ENCODE measurements around the gene CMIP. TPM values are rescaled to one million over a fixed set of nuclear protein-coding genes. Genes with fewer than 3 reads are reported as not detected.

CMIP gene
- polyA plus RNA-seq, 3 donors = 37.2 to 42.7 (median 38.1) TPM

- DNase-seq (ENCODE audit: low read depth in 3 of 3, low spot score in 2 of 3) = no peak
Measured at GRCh38 chr16:81473969-81474959, 29.7 kb downstream of the CMIP start.

DNA sequence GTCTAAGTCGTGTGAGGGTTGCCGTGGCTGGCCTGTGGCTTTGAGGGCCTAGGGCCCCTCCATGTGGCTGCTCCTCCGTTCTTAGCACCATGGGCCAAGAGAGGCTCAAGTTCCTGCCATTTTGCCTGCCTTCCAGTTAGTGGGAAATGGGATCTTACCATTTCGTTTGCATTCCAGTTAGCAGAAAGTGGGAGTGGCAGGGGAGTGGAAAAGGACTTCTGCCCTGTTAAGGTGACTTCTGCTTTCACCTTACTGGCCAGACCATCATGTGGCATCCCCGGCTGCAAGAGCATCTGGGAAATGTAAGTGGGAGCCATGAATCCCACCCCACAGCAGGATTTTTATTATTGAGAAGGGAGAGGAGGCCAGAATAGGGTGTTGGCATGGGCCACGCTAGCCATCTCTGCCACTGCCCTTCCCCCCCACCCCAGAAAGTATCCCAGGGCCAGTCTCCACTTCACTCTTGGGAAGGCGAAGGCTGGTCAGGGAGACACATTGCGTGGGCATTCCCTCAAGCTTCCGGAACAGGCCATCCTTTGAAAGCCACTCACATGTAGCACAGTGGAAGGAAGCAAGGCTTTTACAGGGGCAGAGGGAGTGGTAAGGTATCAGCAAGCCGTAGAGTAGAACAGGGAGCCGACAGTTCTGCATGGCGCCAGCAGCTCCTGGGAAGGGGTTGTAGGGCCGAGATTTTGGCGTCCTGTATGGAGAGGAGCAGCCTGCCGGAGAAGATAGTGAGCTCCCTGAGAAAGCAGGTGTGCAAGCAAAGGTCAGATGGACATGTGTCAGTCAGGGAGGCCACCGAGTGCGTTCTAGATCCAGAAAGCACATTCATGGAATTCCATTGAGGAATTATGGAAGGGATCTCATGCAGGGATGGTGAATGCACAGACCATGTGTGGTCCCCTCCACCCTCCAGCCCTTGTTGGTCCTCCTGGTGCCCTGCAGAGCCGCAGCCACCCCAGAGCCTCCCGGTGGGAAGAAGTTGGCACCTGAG, 33.4 kb downstream of the CMIP start:
- DNase-seq (ENCODE audit: low read depth in 3 of 3, low spot score in 2 of 3) = no peak

DNA sequence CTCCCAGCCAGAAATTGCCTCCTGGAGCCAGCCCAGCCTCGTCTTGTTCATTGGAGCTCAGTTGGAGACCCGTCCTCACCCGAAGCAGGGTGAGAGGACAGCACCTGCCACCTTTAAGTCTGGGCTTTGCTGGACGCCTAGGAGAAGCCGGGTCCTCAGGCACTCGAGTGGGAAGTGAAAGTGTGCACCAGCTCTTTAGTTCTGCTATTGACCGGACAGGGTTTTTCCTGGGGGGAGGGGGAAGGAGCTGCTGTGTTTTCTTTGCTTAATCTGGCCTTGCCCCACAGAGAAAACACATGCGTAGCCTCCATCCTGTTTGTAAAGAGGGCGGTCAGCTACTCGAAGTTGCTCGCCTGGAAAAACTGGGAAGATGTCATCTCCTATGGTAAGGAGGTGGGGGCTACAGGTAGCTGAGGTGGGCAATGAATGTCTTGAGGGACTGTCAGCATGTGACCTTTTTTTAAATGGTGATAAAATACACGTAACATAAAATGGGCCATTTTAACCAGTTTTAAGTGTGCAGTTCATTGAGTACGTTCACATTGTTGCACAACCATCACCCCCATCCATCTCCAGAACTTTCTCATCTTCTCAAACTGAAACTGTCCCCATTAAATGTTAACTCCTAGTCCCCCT, 34.4 kb downstream of the CMIP start:
- no peak for DNase-seq (ENCODE audit: low read depth in 3 of 3, low spot score in 2 of 3)

DNA sequence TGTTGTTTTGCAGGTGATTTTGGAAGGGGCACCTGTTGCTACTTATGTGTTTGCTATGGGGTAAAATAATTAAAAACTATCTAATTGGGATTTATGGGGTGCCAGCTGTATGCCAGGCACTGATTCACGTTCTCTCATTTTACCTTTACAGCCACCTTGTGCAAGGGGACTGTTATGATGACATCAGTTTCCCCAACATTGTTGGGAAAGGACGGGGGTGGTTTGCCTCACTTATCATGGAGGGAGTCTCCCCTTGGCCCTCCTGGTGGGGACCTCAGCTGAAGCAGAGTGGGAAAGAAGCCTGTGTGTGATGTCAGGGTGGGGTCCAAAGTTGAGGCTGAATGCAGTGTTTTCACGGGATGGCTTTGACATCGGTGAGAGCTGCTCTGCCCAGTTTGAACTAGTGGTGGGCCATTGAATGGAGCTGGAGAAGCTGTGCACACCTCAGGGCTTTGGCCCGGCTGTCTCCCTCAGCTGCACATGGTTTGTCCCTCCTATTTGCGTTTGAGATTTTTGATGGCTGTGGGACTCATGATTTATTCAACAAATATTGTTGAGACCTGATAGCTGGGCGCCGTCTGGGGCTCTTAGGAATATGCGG, 36.1 kb downstream of the CMIP start:
- no peak for DNase-seq (ENCODE audit: low read depth in 3 of 3, low spot score in 2 of 3)

GRCh38 chr16:81481207-81481821, 36.7 kb downstream of the CMIP start:
- no peak for DNase-seq (ENCODE audit: low read depth in 3 of 3, low spot score in 2 of 3)

GRCh38 chr16:81482329-81483063, 37.9 kb downstream of the CMIP start:
- DNase-seq (ENCODE audit: low read depth in 3 of 3, low spot score in 2 of 3) = no peak

DNA sequence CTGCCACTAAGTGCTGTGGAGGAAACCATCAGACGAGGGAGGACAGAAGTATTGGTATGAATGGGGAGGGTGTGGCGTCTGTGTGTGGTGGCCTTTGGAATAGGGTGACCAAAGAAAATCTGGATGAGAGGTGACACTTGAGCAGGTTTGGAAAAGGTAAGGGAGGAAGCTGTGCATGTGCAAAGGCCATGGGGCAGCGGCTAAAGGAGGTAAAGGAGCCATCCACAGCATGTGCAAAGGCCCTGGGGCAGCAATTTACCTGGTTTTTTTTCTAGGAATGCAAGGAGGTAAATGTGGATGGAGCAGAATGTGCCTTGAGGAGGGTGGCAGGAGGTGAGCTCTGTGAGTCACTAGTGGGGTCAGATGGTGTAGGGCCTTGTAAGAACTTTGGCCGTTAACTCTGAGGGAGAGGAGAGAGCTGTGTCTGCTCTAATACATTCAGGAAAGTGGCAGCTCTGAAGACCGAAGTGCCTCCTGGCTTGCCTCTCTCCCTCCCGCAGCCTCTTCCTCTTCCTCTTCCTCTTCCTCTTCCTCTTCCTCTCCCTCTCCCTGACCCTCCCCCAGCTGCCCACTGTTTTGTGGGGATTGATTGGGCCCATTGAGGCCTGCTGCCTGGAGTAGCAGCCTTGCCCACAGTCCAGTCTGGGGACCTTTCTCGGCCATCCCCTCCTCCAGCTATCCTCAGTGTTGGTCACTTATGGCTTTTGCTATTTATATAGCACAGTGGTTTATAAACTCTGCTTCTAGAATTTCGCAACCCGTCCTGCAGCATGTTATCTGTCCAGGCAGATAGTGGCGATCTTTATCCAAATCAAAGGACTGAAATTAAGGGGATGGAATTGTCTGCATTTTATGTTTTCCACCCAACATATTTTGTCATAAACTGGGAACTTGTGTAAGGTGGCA, 38.7 kb downstream of the CMIP start:
- no peak for DNase-seq (ENCODE audit: low read depth in 3 of 3, low spot score in 2 of 3)

- DNase-seq (ENCODE audit: low read depth in 3 of 3, low spot score in 2 of 3) = no peak
Measured at GRCh38 chr16:81483970-81484595, 39.5 kb downstream of the CMIP start.

- DNase-seq (ENCODE audit: low read depth in 3 of 3, low spot score in 2 of 3) = no peak
Measured at GRCh38 chr16:81484908-81485624, 40.5 kb downstream of the CMIP start.

DNA sequence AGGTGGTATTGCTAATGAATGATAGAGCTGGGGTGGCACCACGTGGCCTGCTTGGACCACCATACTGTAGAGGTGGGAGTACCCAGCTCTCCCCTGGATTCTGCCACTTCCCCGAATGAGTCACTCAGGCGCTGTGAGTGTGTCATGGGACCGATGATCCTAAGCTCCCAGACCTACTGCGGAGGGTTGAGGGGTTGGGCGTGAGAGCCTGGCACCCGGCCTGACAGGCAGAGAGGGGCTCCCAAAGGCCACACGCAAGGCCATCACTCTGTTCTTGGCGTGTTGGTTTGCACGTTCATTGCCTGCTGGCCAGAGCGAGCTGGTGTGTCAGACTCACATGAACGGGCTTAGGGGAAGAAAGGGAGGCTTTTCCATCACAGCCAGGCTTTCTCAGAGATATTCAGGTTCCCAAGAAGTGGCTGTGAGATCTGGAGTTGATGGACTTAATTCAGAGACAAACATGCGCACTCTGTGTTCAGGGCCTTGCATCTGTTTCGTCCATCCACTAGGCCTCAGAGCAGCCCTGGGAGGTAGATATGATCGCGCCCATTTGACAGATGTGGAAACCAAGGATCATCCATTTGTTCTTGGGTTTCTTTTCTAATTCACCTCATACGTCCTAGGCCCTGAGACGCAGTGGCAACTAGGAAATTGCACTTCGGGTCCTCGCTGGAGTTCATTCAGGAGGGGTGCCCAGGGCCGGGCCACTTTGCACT, 41.4 kb downstream of the CMIP start:
- no peak for DNase-seq (ENCODE audit: low read depth in 3 of 3, low spot score in 2 of 3)

DNA sequence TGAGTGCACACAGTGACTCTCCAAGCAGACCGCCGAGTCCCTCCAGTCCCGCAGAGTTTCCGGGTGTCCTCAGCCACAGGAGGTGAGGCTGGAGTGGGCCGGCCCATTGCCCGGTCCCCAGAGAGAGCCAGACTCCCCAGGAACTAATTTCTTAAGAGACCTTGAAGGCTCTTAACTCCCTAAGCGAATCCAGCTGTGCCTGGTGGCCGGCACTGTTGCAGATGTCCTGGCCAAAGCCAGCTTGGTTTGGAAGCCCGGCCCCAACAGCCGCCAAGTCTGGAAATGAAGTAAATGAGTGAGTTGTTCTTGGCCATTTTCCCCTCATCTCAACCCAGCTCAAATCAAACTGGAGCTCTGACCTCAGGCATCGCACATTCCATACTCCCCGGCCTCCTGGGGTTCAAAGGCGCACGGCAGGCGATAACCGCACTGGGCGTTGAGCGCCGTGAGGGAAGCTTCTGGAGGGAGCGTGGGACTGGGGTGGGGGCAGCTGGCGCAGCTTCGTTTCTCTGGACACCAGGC, 42.0 kb downstream of the CMIP start:
- DNase-seq (ENCODE audit: low read depth in 3 of 3, low spot score in 2 of 3) = peak in 1 of 3 donors; percentile 57

- no peak for DNase-seq (ENCODE audit: low read depth in 3 of 3, low spot score in 2 of 3)
Measured at GRCh38 chr16:81487301-81487720, 42.7 kb downstream of the CMIP start.

DNA sequence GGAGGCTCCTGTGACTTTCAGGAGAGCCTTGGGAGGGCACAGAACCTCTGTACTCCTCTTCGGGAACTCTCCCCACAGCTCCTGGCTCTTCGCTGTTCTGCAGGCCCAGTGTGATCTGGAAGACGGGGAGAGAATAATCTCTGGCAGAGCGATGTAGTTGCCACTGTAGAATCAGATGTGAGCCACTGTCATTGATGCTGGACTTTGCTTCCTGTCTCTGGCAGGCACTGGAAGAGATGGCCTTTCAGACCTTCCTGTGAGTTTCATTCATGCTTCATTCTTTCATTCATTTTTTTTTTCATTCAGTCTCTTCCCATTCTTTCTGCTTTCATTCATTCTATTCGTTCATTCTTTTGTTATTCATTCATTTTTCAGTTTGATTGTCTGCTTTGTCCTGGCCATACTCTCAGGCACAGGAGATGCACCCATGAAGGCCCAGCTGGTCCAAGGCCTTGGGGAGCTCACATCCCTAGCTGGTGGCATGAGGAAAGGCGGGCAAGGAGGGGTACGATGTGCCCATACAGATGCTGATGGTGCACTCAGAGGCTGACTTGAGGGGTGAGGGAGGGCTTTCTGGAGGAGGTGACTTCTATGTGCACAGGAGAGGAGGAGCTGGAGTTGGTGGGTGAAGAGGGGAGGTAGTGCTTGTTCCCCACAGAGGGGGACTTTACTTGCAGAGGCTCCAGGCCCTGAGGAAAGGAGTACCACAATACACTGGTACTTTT, 44.2 kb downstream of the CMIP start:
- no peak for DNase-seq (ENCODE audit: low read depth in 3 of 3, low spot score in 2 of 3)

DNA sequence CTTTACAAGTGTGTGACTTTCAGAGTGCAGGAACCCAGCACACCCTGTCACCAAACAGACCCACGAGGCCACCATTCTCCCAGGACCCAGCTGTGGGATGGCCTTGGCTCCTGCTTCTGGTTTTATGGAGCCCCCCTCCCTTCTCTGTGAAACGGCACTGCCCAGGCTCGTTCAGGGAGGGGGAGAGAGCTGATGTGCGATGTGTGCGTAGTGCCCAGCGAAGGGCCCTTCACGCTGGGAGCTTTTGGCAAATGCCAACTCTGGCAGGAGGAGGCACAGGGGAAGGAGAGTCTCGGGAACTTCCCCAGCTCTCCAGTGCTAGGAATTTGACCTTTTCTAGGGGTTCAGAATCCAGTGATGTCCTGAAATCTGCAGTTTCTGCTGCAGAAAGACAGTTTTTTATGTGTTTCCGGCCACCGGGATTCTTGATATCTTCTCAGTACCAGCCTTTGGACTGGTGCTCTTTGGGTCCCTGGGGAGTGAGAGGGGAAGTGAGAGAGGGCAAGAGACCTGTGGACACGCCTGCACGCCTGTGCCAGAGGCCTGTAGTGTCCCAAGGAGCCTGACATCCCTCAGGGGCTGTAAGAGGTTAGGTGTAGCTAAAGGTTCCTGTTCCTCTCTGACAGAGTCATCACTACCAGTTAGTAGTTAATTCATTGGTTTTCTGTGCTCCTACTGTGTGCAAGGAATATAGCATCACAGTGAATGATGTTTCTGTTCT, 45.1 kb downstream of the CMIP start:
- DNase-seq (ENCODE audit: low read depth in 3 of 3, low spot score in 2 of 3) = no peak

All from right renal cortex interstitium (tissue), 3 donors.